ENCODE measurements around the gene PCBP2. TPM values are rescaled to one million over a fixed set of nuclear protein-coding genes. Genes with fewer than 3 reads are reported as not detected.

Gene PCBP2
- total RNA-seq, 1 experiment from 2014 or later, result 981 TPM

- TF ChIP-seq NR1H2 (CRISPR knock-in tag; IDR thresholded peaks at IDR 0.05) (no peak), IRF2 (CRISPR knock-in tag; IDR thresholded peaks at IDR 0.05; ENCODE audit: borderline replicate concordance, low read depth) (no peak), NFE2L1 (CRISPR knock-in tag; IDR thresholded peaks at IDR 0.05) (no peak), TP53 (CRISPR knock-in tag; IDR thresholded peaks at IDR 0.05) (no peak), RORB (CRISPR knock-in tag; IDR thresholded peaks at IDR 0.05) (no peak), TEAD4 (CRISPR knock-in tag; IDR thresholded peaks at IDR 0.05) (no peak), MXD4 (CRISPR knock-in tag; IDR thresholded peaks at IDR 0.05; ENCODE audit: borderline replicate concordance) (no peak), FOXK1 (CRISPR knock-in tag; IDR thresholded peaks at IDR 0.05) (no peak), ATF2 (CRISPR knock-in tag; IDR thresholded peaks at IDR 0.05; ENCODE audit: borderline replicate concordance, low read depth) (no peak), ZNF416 (CRISPR knock-in tag; IDR thresholded peaks at IDR 0.05) (no peak), FOXP1 (CRISPR knock-in tag; IDR thresholded peaks at IDR 0.05; ENCODE audit: borderline replicate concordance) (no peak; the same call in 1 of the 2 replicates), CREB1 (CRISPR knock-in tag; IDR thresholded peaks at IDR 0.05) (no peak), CTCF (IDR thresholded peaks at IDR 0.05) (no peak), OVOL2 (CRISPR knock-in tag; IDR thresholded peaks at IDR 0.05; ENCODE audit: borderline replicate concordance) (no peak), AFF4 (CRISPR knock-in tag; IDR thresholded peaks at IDR 0.05; ENCODE audit: borderline replicate concordance) (no peak), ARID4B (CRISPR knock-in tag; IDR thresholded peaks at IDR 0.05; ENCODE audit: borderline replicate concordance) (no peak), FOXJ3 (CRISPR knock-in tag; IDR thresholded peaks at IDR 0.05; ENCODE audit: borderline replicate concordance) (no peak), SMAD3 (CRISPR knock-in tag; IDR thresholded peaks at IDR 0.05; ENCODE audit: borderline replicate concordance) (0 out of 2 replicates have a peak, but pooled peaks have one; percentile 32), ZNF396 (CRISPR knock-in tag; IDR thresholded peaks at IDR 0.05; ENCODE audit: borderline replicate concordance) (no peak), AR (CRISPR knock-in tag; IDR thresholded peaks at IDR 0.05) (no peak), TEAD1 (CRISPR knock-in tag; IDR thresholded peaks at IDR 0.05) (no peak), ZNF425 (CRISPR knock-in tag; conservative IDR thresholded peaks at IDR 0.05) (no peak), NFATC4 (CRISPR knock-in tag; IDR thresholded peaks at IDR 0.05) (peak; percentile 17; the same call in 1 of the 2 replicates)
Measured at GRCh38 chr12:53483225-53483978, 31.5 kb downstream of the PCBP2 start (continued).
